PC-3 (cell line): ENCODE results near the gene FAM89B.

Experiments
- EZH2 ChIP-seq: fragments of 300-600 bp; sonication (generic); IDR thresholded peaks from one replicate; pipeline ENCODE4 v1.6.1; 2017; ENCODE audit warnings: antibody characterized with exemption, mild to moderate bottlenecking, low read length; ENCODE audit not compliant: unreplicated experiment
- EZH2phosphoT487 ChIP-seq: fragments of 300-600 bp; sonication (generic); IDR thresholded peaks from 2 replicates; pipeline ENCODE4 v1.6.1; 2018; ENCODE audit warnings: mild to moderate bottlenecking, antibody characterized with exemption, low read length, borderline replicate concordance
- TF ChIP-seq, protein P1 (sequence below): fragments of 300-600 bp; sonication (generic); conservative IDR thresholded peaks from 2 replicates; pipeline ENCODE4 v1.5.1; 2017; ENCODE audit warnings: antibody characterized with exemption, low read depth, mild to moderate bottlenecking, low read length

DNA sequence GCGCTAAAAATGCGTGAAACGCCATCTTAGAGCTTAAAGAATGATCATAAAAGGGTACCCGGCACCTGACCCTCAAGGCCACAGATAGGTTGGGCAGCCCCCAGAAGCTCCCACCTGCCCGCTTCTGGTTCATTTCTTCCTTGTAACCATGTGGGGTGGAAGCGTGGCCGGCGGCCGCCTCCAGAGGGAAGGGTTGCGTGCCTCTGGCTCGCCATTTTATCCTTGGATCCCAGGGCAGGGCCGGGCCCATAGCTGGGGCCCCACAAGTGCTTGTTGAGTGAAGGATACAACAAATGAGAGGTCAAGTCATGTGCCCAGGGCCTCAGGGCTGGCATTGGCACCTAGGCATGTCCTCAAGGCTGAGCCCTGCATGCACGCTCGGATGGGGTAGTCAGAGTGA lies 49.1 kb downstream of the FAM89B start:
- TF ChIP-seq, protein P1, sequence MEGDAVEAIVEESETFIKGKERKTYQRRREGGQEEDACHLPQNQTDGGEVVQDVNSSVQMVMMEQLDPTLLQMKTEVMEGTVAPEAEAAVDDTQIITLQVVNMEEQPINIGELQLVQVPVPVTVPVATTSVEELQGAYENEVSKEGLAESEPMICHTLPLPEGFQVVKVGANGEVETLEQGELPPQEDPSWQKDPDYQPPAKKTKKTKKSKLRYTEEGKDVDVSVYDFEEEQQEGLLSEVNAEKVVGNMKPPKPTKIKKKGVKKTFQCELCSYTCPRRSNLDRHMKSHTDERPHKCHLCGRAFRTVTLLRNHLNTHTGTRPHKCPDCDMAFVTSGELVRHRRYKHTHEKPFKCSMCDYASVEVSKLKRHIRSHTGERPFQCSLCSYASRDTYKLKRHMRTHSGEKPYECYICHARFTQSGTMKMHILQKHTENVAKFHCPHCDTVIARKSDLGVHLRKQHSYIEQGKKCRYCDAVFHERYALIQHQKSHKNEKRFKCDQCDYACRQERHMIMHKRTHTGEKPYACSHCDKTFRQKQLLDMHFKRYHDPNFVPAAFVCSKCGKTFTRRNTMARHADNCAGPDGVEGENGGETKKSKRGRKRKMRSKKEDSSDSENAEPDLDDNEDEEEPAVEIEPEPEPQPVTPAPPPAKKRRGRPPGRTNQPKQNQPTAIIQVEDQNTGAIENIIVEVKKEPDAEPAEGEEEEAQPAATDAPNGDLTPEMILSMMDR: no peak
- TF ChIP-seq EZH2 (no peak), EZH2phosphoT487 (no peak)
